Stimulated activated CD8-positive, alpha-beta memory T cell treated with anti-CD3 and anti-CD28 coated beads, Interleukin-7, amount 100 ng/mL, for 4 hours (primary cell): ENCODE measurements around the gene STEAP4.

ENCODE experiments used
- DNase-seq, 2 donors: peaks; one replicate each; pipeline ENCODE4 v3.0.0-alpha.2; 2020; ENCODE audit warnings: low read depth in 2 of 2

STEAP4 gene

DNA sequence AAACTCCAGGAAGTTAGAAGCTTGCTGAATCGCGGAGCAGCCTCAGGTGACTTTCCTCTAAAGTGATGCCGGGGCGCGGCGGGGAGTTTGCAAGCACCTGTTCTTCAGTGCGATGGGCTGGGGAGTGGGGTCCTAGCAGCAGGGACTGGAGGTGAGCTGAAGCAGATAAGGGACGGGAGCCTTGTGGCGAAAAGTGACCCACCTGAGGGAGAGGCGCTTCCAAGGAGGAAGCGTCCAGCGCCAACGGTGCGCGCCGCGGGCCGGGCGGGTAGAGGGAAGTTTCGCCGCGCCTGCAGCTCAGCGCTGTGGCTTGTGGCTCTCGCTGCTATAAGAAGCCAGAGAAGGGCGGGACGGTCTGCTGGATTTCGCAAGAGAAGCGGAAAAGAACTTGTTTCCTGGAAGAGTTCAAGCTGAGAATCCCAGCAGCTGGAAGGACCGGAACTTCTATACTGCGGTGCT lies at the start of gene STEAP4:
TSS of gene STEAP4 (minus strand) at position 305 of the 459 bp plus-strand sequence. CDS start 22,625 bp downstream, outside the sequence.
- no peak for DNase-seq

DNA sequence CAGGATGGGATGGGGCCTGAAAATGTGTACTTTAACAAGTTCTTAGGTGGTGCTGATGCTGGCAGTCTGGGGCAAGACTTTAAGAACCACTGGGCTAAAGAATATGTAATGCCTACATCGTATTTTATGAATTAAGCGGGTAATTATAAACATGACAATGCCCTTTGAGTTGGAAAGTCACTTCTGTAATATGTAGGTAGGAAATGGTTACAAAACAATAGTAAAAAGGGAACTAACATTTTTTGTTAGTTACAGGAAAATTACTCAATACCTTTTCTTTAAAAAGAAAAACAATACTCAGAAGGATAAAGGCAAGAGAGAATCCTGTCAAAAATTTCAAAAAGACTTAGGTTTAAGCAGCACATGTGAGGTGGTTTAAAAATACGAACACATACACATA lies 48.3 kb upstream of the STEAP4 start:
- no peak for DNase-seq

DNA sequence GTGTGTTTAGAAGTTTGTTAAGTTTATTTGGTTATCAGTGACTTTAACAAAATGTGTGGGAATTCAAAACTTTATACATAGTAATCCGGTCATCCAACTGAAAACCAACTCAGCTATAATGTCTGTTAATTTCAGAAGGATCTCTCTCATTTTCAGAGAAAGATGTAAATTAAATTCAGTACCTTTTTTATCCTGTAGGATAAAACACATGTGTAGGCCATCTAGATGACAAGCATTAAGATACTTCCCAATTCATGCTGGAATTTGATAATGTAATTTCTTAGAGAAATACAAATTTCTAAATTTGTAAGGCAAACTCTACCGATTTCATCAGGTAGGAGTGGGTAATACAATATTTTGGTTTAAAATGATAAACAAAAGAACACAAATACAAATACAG lies 43.4 kb upstream of the STEAP4 start:
- no peak for DNase-seq

DNA sequence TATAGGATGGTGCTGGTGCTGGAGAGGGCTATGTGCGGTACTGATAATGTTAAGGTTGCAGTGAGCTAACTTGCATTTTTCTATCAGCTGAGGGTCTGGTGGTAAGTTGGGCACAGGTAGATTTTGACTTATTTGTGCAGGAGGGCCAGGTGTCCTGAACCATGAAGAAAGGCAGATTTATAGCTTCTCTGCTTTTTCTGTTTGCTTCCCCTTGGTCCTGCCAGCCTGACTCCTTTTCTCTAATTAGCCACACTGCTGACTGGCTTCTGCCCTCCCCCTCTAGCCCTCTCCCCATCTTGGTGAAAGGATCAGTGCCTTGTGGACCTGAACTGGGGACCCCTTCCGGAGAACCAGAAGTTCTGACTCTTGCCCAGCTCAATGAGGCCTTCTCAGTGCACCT lies 40.8 kb upstream of the STEAP4 start:
- no peak for DNase-seq

DNA sequence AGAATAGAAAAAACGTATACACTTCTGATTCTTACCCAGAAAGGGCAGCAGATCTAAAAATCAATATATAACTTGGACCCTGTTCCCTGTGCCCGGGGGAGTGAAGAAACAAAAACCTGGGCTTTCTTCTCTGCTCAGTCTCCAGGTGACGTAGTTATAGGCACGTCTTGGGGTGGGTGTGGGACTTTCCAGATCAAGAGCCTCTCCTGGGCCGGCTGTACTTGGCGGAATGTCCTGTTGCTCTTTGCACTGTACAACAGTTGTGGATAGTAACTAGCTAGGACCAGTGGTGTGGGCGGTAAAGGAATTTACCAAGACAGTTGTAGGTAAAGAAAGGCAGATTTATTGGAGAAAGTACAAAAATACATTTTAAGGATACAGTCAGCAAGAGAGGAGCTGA lies 40.4 kb upstream of the STEAP4 start:
- DNase-seq, result no peak

DNA sequence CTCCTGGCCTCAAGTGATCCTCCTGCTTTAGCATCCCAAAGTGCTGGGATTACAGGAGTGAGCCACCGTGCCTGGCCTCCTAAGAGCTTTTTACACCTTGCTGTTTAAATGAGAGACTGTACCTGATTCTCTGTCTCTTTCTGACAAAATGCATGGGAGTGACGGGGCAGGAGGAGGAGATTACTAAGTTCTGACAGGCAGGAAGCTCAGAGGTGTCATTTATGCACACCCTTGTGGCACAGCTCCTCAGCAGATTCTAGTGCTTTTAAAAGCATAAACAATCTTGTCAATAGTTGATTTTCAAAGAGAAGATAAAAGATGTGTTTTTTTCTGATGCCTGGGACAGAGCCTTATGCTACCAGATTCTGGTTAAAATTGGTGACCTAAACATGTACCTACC lies 39.7 kb upstream of the STEAP4 start:
- no peak for DNase-seq

DNA sequence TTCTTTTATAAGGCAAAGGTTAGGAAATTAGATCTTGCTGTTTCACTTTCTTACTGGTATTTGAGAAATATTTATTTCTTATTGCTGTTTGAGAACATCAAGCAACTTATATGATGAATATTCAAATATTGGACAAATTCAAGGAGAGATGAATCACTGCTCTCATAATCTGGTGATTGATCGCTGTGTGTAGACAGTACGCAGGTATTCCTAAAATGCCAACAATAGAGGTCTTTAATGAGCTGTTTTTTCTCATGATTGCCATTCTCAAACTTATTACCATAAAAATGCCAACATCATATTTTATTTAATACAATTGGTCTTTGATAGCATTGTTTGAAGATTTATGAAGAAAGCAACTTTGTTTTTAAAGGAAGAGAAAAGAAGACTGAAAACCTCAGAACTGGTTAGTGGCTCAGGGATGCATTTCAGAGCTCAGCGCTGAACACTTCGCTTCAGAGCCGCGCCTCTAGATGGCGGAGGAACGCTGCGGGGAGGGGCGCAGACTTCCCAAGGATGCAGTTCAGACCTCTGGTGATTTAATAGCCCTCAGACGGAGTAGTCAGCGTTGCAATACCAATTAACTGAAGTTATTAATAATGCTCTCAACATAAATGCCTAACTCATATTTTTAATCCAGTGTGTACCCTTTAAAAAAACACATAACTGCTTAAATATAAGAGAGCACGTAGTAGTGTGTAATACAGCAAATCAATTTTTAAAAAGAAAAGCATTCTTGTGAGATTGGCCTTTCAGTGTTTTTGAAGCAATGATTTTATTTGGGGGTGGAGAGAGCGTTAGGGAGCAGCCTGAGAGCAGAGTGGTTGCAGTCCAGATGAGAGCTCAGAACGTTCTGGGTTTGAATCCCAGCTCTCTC lies 38.5 kb upstream of the STEAP4 start:
- DNase-seq, result no peak

DNA sequence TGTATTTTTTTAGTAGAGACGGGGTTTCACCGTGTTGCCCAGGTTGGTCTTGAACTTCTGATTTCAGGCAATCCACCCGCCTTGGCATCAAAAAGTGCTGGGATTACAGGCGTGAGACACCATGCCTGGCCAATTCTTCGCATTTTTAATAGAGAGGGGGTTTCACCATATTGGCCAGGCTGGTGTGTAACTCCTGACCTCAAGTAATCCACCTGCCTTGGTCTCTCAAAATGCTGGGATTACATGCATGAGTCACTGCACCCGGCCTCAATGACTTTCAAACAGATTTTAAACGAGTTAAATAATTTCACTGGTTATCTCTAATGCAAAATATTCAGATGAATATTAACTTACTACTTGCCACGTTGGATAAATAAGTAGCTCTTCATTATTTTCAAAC lies 37.6 kb upstream of the STEAP4 start:
- DNase-seq, result no peak

DNA sequence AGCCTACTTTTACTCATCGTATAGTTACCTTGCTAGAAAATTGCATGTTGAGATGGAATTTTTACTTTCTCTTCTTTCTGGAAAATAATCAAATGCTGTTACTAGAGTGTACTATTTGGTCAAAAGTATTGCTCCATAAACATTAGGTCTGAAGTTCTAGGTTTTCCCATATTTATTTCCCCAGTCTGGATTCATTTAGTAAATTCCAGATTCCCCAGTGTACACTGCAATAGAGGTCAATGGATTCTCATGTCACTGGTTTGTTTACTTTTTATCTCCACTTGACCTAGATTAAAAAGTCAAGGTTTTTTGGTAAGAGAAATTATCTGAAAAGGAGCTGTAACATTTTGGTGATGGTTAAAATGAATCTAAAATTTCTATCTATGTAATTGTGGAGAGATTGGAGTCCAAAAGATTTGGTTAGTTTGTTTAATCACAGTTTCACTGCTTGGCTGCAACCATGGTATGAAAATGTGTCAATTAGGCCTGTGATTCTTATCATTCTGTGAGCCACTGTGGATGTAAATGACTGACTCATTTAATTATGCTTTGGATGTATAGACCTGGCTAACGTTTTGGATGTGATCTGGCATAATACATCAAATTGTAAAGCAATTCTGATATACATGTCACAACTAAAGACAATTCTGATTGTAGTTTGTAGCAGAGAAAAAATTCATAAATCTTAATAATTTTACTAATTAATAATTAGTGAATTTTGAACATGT lies 32.7 kb upstream of the STEAP4 start:
- no peak for DNase-seq

DNA sequence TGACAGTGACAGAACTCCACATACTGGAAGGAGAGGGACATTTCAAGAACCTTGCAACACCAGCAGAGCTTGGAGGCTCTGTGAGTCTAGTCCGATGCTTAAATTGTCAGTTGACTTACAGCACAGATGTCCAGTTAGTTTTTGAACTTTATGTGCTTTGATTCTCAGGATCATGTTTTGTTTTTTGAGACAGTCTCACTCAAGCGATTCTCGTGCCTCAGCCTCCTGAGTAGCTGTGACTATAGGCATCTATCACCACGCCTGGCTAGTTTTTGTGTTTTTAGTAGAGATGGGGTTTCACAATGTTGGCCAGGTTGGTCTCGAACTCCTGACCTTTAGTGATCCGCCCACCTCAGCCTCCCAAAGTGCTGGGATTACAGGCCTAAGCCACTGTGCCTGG lies 31.8 kb upstream of the STEAP4 start:
- no peak for DNase-seq

DNA sequence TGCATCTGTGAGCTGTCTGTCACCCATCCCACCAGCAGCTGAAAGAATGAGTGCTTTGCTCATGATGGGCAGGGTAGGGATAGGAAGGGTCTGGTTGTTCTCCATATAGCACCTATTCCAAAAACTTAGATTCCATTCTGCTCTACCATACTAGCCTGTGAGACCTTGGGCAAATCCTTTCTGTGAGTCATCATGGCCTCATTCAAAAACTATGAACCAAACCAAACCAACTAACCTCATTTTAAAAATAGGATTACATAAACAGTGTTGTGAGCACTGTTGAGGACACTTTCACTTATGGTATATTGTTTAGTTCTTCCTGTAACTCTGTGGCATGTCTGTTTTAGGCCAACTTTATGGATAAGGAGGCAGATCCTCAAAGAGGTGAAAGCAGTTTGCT lies 30.9 kb upstream of the STEAP4 start:
- no peak for DNase-seq

DNA sequence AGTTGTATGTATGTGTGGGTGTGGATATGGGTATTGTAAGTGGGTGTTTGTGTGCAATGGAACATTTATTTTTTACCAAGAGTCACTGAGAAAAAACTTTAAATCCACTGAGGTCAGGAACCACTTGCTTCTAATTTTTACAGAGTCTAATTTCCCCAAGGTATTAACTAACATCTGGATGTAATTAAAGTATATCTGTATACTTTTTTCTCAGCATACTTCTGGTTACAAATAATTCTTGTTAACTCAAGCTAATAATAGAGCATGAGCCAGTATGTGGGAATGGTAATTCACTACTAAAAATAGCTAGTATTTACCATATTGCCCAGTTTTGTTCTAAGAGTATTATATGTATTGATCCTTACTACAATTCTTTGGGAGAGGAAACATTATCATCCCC lies 24.6 kb upstream of the STEAP4 start:
- DNase-seq, result no peak

DNA sequence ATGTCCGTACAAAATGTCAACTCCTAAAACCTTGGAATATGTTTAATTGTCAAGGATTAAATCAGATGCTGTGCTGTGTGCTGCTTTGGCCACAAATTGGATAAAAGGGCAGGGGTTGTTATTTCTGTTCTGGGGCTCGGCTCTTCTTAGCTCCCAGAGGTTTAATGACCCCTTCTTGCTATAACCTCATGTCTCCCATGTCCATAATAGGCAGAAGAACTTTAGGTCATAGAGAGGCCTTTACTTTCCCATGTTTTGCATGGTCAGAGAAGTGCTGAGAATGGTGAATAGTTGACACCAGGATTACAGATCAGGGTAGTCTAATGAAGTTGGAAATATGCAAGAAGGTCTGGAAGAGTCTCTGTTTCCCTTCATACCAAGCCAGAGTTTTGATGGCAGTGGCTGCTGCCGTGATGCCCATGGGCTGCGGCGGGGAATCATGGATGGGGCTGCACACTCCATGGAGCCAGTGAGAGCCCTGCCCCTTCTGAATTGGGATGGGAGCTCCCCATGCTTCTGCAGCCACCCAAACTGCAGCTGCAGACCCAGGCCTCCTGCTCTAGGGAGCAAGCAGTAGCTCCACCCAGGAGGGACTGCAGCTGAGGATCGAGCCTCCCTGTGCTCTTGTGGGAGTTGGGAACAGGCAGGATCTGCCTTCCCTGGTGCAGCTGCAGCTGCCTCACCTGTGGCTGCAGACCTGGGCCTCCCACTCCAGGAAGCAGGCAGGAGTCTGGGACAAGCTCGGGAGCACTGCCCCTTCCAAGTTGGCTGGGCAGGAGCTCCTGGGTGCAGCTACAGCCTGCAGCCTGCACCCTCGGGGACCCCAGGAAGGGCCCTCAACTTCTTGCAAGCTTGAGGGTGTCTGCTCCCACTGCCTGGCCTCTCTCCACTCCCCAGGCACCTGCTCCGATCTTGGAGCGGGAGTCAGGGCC lies 23.1 kb upstream of the STEAP4 start:
- no peak for DNase-seq

DNA sequence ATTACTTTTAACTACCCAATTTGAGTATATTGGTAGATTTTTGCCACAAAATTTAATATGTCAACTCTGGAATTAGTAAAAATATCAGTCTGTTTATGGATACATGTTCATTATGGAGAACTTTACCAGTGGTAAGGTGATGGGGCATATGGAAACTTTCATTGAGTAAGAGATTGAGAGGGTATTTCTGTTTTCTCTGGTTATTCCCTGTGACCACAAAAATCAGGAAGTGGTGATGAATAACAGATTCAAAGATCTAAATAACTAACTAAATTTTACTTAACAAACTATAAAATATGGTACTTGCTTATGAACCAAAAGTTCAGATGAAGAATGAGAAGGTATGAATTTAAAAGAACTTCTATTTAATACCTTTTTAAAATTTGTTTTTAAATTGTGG lies 22.1 kb upstream of the STEAP4 start:
- DNase-seq, result no peak

DNA sequence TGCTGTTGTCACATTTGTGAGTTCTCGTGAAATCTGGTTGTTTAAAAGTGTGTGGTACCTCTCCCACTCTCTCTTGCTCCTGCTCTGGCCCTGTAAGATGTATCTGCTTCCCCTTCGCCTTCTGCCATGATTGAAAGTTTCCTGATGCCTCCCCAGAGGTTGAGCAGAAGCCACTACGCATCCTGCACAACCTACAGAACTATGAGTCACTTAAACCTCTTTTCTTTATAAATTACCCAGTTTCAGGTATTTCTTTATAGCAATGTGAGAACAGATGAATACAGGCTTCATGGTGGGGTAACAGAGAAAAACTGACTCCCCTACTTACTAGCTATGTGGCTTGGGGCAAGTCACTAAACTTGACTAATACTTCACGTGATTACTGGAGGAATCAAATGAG lies 18.0 kb upstream of the STEAP4 start:
- no peak for DNase-seq

DNA sequence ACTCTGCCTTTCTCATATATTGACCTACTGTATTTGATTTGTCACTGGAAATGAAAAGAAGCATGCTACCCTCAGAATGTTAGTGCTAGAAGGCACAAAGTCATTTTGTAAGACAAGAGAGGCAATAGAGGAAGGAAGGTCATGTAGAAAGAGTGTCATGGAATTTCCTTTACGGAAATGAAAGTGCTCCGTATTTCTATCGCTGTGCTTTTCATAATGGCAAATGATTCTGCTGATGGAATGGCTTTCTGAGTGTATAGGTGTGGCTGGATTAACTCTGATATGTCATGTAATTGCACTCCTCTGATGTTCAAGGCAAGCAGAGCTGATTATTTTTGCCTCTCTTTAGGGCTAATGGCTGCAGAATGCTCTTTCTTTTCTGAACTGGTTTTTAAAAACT lies 15.5 kb upstream of the STEAP4 start:
- DNase-seq, result no peak

DNA sequence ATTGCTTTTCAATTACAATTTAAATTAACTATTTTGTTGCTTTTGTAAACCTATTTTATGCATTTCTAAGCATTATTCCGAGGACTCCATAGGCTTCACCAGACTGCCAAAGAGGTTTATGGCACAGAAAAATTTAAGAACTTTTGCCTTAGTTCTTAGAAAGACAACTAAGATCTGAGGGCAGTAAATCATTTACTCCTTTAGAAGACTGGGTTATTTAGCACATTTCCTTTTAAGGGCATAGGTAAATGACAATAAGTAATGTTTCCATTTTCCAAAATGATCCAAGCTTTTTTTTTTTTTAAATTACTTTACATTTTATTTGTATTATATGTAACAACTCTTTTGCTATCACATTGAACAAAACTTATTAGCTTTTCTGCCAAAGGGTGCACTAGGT lies 15.0 kb upstream of the STEAP4 start:
- DNase-seq, result no peak

DNA sequence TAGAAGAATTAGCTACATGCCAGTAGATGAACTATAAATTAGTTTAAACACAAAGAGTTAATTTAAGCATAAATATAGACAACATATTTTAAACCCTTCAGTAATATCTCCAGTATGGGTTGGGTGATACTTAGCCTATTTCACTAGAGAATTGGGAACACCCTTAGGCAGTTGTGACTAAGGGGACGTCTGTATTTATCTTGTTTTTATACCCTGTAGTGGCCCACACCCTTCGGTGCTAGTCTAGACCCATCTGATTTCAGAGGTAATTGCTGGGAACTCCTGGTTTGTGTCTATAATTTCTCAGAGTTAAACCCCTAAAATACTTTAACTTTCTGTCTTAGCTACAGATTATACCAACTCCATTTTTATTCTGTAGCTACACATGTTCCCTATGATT lies 11.5 kb upstream of the STEAP4 start:
- DNase-seq, result no peak

DNA sequence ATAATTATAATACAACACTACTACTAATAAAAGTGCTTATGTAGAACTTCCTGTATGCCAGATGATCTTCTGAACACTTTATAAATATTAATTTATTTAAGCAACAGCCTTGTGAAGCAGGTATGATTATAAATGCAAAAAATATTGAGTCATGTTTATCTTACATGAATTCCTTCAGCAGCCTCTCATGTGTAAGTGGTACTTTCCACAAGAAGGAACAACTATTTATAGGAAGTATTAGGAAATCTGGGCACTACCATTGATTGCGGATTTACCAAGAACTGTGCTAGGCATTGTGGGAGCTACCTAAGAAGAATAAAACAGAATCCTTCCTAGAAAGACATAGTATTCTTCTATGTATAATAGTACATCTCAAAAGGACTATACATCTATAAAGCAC lies 10.7 kb upstream of the STEAP4 start:
- DNase-seq, result no peak

DNA sequence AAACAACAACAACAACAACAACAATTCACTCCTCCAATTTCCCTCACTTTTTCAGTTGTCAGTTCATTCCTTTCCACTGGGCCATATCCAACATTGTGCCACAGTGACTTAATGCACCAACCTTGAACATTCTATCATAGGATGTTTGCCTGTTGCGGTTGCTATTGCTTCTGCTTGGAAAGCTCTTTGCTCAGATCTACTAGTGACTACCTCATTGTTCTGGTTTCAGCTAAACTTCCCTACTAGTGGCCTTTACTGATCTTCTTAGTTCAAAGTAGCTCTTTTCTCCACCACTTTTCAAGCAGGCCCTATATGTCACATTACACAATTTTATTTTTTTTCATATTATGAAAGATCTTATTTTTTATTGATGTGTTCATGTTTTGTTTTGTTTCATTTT lies 9.8 kb upstream of the STEAP4 start:
- no peak for DNase-seq

DNA sequence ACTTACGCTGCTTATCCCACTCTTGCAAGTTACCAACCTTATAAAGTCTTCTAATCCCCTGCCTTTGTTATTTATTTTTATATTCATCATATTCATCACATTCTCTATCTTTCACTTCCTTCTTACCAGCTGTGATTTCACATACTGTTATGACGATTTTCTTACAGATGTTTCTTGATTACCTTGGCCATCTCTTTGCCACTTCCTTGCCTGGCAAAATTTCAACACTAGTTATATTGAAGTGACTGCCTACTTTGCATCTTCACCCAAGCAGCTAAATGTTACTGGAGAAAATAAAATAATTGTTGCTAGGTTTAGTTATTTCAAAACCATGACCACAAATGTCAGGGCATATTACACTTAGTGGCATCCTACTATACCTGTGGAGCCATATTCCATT lies 8.8 kb upstream of the STEAP4 start:
- no peak for DNase-seq

DNA sequence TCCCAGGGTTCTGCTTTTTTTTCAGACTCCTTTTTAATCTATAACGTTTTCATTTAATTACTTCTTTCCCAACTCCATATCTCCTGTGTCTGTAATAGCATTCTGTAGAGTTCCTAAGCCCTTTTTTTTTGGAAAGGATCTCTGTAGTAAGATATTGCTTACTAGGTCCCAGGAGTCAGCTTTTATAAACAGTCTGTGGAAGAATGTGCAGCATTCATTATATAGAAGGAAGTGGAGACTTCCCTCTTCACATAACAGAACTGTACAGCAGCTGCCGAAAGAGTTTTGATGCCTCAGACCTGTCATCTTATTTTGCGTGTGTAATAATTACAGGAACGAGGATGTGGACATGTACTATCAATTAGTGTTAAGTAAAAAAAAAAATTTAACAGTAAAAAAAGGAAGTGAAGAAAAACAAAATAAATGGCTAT lies 7.4 kb upstream of the STEAP4 start:
- no peak for DNase-seq
